HG03565 (cell line): ENCODE measurements around the gene SYMPK.
A peak's percentile ranks its signal among the peaks of the same experiment; 100 is the strongest.
"Not testable (repeated sequence)": the region's sequence is repeated elsewhere in the genome, so short reads cannot be mapped to it uniquely, and the experiment has no call there.

Source experiments
- ATAC-seq: cut with Tn5 transposase; IDR thresholded peaks from one replicate; pipeline ENCODE4 v1.9.1; 2021; ENCODE audit warnings: mild to moderate bottlenecking, moderate library complexity; ENCODE audit not compliant: unreplicated experiment

SYMPK gene

GRCh38 chr19:45862564-45863334, at the start of gene SYMPK:
SYMPK (minus strand) TSS chr19:45863147; CDS start chr19:45854495, 8,652 bp downstream.
- peak; percentile 86 for ATAC-seq

GRCh38 chr19:45911291-45911690, 48.3 kb upstream of the SYMPK start:
- ATAC-seq: no peak

- no peak for ATAC-seq
These were observed 46.0 kb upstream of the SYMPK start for GRCh38 chr19:45908956-45909355.

- no peak for ATAC-seq
These were observed 43.3 kb upstream of the SYMPK start for GRCh38 chr19:45906221-45906620.

GRCh38 chr19:45905011-45905410, 42.1 kb upstream of the SYMPK start:
- no peak for ATAC-seq

- peak; percentile 87 for ATAC-seq
These were observed 40.0 kb upstream of the SYMPK start for GRCh38 chr19:45902651-45903625.

GRCh38 chr19:45901912-45902650, 39.1 kb upstream of the SYMPK start, which contains the start of gene MYPOP:
MYPOP (minus strand) TSS chr19:45902613; CDS start chr19:45901773, 840 bp downstream.
- ATAC-seq: no peak

GRCh38 chr19:45901432-45901911, 38.5 kb upstream of the SYMPK start:
- ATAC-seq: no peak

- ATAC-seq: no peak
These were observed 37.9 kb upstream of the SYMPK start for GRCh38 chr19:45900738-45901431.

- no peak for ATAC-seq
These were observed 37.1 kb upstream of the SYMPK start for GRCh38 chr19:45899919-45900589.

GRCh38 chr19:45899253-45899652, 36.3 kb upstream of the SYMPK start:
- ATAC-seq: no peak

GRCh38 chr19:45897261-45897812, 34.4 kb upstream of the SYMPK start:
- ATAC-seq: no peak

GRCh38 chr19:45895983-45896599, 33.1 kb upstream of the SYMPK start:
- not testable (repeated sequence) for ATAC-seq

GRCh38 chr19:45895519-45895972, 32.6 kb upstream of the SYMPK start:
- ATAC-seq: no peak

- no peak for ATAC-seq
These were observed 27.9 kb upstream of the SYMPK start for GRCh38 chr19:45890877-45891276.

- ATAC-seq: no peak
These were observed 26.4 kb upstream of the SYMPK start for GRCh38 chr19:45889210-45889885.

GRCh38 chr19:45887200-45887710, 24.3 kb upstream of the SYMPK start:
- no peak for ATAC-seq
